CD4-positive, alpha-beta T cell treated with Interleukin-1 beta for 1 hour (primary cell): Measurements from ENCODE around the gene CALD1.

Experiments
- DNase-seq, 2 donors: peaks; one replicate each; pipeline ENCODE4 v3.0.0-alpha.2; 2020 to 2022

Gene CALD1

DNA sequence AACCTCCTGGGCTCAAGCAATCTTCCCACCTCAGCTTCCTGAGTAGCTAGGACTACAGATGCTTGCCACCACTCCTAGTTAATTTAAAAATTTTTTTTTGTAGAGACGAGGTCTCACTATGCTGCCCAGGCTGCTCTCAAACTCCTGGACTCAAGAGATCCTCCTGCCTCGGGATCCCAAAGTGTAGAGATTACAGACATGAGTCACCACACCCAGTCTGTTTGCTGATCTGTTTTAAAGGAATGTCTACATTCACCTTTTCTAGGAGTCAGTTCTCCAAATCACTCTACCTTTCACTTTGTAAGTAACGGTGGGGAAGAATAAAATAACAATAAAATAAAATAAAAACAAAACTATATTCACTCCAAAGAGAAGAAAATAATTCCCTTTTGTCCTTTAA is 120.3 kb downstream of the CALD1 start:
- DNase-seq, result no peak

DNA sequence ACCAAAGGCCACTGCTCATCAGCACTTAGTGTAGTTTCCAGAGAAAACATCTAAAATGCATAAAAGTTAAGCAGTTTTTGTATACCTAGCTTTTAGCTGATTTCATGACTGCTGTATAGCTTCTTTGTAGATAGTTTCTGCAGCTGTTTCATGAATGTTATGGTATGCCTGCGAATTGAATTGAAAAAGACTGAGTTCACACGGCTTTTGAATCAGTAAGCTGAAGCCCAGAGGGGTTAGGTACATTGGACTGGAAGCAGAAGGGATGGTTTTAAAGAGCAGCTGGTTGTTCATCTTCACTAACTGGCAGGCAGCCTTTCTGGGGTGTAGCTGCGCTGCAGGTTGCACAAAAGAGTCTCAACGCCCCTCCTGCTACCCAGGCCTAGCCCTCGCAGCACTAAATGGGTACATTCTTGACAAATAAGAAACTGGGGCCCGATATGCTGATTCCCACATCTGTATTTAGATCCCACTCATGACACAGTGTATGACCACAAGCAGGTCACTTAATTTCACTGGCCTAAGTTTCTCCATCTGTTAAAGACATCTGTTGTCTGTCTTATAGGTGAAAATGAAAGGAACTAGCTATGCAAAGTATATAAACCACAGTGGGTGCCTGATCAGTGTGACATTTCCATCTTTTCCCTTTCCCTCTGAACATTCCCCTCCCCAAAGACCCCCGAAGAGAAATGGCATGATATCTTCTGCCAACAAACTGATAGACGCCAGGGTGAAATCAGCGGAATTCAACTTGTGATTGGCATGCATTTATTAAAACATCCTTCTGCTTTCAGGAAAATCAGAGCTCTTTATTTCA is 120.9 kb downstream of the CALD1 start:
- DNase-seq, result no peak

DNA sequence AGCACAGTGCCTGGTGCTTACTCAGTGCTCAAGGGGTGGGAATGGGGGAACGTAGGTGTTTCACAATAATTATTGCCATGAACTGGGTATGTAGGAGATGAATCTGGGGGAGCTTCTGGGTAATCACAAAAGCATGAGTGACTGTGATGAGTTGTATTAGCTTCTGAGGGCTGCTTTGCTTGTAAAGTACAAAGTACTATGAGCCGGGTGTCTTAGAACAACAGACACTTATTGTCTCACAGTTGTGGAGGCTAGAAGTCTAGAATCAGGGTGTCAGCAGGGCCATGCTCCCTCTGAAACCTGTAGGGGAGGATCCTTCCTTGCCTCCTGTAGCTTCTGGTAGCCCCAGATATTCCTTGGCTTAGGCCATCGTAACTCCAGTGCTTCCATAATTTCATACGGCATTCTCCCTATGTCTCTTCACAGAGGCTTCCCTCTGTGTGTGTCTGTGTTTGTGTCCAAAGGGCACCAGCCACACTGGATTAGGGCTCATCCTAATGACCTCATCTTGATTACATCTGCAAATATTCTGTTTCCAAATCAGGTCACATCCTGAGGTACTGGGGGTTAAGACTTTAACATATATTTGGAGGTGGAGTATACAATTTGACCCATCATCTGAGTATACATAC is 122.1 kb downstream of the CALD1 start:
- no peak for DNase-seq

DNA sequence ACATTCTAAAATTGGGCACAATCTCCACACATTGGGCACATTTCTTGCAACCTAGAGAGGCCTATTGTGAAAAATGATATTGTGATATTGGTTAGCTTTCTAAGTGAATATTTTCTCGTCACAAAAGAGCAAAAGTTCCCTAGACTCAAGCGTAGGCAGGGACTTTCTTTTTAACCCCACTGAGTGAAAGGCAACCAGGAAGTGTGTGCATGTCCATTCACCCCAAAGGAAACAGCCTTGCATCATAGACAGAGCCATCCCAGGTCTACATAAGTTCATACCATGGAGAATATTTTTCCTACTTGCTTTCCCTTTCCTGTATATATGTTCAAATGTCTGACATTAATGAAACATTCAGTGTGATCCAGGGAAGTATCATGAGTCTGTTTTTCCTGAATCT is 122.6 kb downstream of the CALD1 start:
- DNase-seq, result no peak

DNA sequence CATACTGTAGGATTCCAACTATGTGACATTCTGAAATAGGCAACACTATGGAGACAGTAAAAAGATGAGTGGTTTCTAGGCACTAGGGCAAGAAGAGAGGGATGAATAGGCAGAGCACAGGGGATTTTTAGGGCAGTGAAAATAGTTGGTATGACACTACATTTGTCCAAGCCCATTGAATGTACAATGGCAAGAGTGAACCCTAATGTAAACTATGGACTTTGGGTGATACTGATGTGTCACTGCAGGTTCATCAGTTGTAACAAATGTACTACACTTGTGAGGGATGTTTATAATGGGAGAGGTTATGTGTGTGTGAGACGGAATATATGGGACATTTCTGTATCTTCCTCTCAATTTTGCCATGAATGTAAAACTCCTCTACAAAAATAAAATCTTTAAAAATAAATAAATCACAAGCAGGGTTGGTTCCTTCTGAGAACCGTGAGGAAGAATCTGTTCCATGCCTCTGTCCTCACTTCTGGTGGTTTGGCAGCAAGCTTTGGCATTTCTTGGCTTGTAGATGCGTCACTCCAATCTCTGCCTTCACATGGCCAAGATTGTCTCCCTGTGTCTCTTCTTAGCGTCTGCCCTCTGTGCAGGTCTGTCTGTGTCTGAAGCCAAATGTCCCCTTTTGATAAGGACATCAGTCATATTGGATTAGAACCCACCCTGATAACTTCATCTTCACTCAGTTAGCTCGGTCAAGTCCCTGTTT is 123.8 kb downstream of the CALD1 start:
- no peak for DNase-seq

DNA sequence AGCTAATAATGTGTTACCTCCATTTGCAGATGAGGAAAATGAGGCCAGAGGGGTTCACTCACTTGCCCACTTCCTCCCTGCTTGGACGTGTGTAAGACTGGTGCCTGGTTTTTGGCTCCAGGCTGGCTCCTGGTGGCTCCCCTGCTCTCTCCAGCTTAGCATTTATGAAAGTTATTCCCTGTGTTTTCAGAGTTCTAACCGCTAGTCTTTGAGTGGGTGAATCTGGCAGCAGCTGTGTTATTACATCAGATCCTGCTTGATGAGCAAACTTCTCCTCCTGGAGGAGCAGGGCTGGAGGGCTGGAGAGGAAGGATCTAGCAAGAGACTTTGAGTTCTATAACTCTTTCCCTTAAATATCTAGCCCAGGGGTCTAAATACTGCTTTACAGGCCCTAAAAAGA is 125.9 kb downstream of the CALD1 start:
- no peak for DNase-seq

DNA sequence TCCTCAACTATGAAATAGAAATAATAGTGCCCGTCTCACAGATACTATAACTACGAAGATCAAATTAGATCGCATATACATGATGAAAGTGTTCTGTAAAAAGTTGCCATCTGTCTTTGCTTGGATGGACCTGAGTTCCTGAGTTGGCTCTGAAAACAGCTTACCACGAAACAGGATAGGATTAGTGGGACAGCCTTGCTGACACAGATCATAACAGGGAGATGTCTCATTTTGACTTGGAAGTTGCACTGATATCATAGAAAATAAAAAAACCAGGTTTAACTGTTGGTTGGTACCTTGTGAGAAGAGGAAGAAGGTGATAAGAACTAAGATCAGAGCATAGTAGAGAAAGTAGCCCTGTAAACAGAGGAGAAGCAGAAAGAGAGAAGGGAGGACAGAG is 127.6 kb downstream of the CALD1 start:
- DNase-seq, result no peak

DNA sequence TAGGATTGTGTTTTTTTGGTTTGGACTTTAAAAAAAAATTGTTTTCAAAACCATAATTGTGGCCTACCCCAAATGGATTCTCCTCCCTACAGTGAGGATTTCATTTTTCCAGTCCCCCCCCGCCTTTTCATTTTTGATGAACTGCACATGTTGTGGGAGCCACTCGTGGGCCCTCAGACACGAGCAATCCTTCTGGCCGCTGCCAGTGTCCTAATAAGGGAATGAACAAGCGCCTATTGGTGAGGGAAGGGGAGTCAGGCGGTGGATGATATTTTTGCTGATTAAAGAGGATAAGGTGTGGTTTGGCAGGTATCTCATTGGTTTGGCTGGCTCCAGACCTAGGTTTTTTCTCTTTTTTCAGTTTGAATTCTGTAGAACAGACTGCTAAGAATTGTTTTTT is 128.2 kb downstream of the CALD1 start:
- no peak for DNase-seq

DNA sequence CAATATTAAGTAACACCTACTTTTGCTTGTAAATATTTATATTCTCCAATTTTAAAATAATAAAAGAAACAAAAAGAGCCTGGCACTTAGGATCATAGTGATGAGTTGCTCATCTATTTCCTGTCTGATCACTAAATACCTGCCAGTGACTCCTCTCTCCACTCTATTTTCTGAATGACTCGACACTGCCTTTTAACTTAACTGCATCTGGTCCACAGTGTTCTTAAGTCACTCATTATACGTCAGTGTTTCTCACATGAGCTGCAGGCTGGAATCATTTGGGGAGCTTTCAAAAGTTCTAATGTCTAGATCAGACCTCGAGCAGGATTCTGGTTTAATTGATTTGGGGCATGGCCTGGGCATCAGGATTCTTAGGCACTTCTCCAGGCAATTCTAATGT is 128.9 kb downstream of the CALD1 start:
- DNase-seq, result no peak

DNA sequence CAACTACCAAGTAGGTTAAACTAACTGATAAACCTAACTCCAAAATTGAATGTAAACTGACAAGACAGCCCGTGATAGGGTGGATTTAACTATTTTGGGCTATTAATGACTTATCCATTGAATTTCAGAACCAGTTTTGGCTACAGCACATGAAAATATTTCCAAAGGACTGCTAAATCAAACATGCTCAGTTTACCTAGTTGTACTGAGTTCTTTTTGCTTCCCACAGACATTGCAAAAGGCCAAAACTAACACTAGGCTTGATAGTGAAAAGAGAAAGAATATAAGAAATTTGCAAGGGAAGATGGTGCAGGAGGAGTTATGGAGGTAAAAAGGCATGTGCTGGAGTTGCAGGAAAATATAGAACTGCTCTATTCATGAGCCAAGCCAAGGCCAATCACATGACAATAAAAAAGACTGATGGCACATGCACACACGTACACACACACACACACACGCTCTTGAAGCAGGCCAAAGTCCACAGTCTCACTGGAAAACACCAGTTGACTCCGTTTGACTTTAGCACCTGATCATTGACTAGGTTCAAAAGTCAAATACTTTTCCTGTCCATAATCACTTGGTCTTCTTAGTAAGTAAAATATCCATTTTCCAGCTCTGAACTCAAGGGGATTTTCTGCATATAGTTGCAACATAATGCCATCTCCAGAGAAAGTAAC is 130.9 kb downstream of the CALD1 start:
- no peak for DNase-seq

DNA sequence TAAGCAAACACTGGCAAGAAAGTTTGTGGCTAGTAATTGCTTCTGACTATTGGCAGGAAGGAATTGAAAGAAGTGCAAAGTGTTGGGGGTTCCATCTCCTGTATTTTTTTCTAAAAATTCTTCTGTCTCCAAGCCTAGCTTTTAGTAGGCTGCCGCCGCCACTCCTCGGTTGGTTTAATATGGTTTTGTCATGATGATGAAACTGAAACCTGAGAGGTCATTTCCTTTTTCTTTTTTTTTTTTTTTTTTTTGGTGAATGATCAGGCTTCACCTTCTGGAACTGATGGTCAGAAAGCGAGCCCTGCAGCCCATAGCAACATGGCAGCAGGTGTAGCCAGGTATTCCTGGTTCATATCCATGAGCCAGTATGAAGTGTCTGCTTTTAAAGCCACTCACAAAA is 131.5 kb downstream of the CALD1 start:
- no peak for DNase-seq

DNA sequence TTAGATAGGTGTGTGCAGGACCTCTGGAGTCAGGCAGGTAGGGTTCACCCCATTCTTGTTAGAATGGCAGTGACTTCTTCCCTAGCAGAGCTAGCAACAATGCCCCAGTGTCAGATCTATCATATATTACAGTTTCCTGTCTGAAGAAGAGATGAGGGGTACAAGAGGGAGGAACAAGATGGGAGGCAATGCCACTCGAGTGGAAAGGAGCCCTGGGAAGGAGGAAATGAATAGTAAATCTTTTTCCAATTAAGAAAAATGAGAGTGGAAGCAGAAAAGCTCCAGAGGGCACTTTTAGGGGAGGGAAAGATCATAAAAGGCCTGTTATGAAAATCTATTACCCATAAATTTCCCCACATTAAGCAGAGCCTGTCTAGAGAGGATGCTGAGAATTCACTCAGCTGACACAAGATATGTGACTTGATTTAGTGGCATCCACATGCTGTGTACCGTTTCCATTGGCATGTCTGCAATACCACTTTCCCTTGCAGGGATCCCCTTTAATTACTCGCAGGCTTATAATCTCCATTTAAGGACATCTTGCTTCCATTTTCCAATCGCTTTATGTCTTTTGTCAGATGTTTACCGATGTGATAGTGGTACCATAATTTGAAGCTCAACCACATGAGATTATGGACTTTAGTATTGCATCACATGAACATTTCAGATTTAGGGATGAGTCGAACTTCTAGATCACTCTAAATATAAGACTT is 136.9 kb downstream of the CALD1 start:
- no peak for DNase-seq

DNA sequence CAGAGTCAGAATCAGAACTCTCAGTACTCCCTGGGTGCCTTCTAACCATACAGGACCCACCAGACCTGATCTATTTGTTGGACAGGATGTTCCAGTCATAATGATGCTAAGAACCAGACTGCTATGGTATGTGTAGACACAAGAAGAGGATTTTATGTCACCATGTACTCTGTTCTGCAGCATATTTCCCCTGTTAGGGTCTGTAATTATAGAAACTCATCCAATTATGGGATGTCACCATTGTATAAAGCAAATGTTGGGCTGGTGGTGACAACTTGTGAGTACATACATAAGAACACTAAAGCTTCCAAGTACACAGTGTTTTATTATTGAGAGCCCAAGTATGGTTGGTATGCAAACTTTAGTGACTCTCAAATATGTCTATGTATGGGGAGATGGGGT is 139.8 kb downstream of the CALD1 start:
- DNase-seq, result no peak

DNA sequence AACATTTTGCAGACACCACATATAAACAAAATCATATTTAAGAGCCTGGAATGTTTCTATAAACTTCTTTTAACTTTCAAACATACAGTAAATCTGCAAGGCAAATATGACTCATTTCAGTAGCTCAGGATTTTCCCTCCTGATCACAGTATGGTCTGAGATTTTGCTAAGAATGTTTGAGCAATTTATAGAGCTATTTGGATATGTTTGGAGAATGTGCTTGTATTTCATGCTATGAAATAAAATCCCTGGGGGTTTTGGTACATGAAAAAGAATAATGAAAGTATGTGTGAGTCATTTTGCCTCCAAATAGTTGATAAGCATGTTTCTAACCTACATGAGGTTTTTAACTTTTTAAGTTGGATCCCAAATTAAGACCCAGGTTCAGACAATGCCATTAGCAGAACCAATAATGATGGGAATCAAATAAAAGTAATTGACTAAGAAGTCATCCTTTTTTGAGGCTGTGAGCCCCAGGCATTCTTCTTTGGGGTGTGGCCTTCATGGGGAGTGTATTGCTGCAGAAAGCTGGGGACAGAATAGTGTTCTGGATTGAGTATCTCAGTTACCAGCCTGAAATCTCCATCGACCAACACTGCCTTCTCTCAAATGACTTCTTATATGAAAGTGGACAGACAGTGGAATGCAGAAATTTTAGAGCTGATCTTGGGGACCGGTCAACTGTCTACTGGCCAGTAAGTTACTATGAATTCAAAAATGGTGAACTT is 140.8 kb downstream of the CALD1 start:
- DNase-seq, result no peak

DNA sequence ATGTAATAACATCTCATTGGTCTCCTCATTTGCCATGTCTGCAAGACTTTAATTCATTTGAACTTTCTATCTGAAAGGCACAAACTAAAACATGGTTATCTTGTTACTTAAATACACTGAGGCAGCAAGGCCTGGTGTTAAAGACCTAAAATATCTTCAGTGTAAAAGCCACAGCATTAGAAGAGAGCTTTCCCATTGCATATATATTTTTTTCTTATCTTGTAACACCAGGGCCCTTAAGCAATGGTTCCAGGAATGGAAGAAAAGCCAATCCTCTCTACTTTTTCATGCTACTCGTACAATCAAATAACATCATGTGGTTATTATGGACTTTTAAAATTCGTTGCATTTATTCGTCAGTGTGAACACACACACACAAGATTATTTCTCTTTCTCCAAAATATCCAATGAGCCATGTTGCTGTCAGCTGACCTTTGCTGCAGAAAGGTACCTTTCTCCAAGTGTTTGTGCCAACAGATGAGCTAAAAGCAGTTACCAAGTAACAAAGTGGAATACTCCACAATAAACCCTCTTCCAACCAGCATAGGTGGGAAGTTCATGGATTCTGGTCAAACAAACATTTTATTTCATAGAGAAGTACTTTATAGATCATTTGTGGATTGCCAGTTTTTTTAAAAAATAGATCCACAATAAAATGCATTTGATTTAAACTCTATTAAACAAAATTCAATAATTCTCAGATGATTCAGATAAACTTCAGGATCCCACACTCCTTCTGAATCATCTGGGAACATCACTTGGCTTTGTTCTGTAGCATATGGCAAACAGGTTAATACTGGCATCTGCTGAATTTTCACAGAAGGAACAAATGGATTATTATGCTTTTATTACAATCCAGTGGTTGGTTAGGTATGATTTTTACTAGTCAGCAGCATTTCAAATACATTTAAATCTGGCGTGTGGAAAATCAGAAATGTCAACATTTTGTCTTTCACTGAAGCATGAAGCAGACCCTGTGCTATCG is 143.6 kb downstream of the CALD1 start:
- DNase-seq, result no peak

DNA sequence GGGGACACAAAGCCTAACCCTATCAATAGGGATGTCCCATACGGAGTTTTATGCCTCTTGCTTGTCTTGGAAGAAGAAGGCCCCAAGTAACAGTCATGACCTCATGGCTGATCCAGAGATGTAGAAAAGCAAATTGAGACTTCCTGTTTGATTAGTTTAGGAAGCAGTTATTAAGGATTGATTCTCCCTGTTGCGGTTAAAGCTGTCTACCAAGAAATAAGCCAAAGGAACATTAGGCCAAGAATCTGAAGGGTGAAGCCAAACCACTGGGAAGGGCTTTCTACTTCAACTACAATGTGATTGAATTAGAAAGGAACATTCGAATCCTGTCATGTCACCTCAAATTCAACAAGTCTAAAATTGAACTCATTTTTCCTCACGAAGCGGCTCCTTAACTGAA is 146.3 kb downstream of the CALD1 start:
- no peak for DNase-seq

DNA sequence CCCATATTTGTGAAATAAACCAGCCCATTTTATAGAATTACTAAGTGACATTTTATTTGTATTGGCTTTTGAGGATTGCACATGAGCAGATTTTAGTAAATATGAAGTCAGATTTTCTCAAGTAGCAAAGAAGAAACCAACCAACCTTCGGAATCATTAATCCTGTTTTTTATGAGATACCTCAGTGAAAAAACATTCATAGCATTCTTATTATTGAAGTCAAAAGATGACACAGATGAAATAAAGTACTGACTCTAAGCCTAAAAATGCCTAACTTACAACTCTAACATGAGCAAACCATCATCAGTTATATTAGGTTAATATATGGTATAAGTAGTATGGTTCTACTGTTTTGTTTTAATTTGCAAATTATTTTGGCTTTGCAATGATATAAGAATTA is 147.0 kb downstream of the CALD1 start:
- no peak for DNase-seq

DNA sequence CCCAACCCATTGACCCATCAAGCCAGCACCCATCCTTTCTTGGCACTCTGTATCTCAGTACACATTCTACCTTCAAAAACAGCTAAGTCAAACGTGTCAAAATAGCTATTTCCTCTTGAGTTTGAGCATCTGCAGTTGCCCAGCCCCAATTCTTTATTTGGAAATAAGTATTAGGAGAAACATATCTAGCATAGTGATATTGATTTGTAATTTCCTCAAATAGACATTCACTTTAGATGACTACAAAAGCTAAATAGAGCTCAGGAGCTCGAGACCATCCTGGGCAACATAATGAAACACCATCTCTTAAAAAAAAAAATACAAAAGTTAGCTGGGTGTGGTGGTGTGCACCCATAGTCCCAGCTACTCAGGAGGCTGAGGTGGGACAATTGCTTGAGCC is 147.6 kb downstream of the CALD1 start:
- DNase-seq, result no peak

DNA sequence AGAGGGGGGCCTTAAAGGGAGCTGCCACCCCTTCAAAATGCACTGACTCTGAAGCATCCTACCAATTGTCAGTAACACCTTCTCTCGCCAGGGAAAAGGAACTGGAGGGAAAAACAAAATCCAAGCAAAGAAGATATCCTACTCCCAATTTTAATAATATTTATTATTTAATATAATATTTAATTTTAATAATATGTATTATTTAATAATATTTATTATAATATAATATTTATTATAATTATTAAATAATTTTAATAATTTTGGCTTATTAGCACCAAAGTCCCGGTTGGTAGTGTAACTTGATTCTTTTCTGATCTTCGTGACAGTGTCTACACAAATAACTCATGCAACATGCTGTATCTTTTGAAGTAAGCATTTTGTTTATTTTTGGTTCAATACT is 148.3 kb downstream of the CALD1 start:
- no peak for DNase-seq

DNA sequence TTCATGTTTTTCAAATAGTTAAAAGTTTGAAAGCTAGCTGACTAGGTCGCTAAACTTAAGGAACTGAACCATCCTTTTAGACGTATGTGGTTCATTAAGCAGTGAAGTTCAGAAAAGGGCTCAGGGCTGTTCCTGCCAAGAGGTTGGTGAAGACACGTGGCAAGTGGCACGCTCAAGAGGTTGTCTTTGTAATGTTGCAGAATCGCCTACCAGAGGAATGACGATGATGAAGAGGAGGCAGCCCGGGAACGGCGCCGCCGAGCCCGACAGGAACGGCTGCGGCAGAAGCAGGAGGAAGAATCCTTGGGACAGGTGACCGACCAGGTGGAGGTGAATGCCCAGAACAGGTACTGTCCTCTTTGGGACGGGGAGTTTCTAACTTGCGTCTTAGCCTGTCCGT is 149.1 kb downstream of the CALD1 start:
- no peak for DNase-seq

DNA sequence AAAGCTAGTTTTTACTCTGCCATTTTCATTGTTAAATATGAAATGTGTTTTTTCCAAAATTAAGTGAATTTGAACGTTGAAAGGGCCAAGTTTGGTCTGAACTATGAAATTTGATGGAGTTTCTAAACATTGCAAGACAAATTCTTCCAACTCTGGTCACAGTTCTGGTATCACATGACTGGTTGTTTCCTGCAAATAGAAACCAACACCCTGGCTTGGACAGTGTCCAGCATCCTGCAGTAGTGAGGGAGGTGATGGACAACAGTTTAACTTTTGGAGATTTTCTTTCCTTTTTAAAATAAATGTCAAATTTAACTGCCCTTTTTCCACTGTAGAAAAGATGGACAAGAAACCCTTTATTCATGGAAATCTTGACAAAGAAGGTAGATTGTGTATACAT is 152.1 kb downstream of the CALD1 start:
- DNase-seq, result no peak
